Breast epithelium (tissue), 3 donors: ENCODE data around the gene CTDSPL.

ENCODE experiments used
- CTCF ChIP-seq, 3 donors: fragments of 450-650 bp; IDR thresholded peaks; one replicate each; pipeline ENCODE4 v1.5.1; 2016 to 2017; ENCODE audit warnings: antibody characterized with exemption in 3 of 3, mild to moderate bottlenecking in 3 of 3, moderate library complexity in 3 of 3
- POLR2A ChIP-seq: fragments of 450-650 bp; IDR thresholded peaks from one replicate; pipeline ENCODE4 v1.6.1; 2016; ENCODE audit warnings: antibody characterized with exemption, mild to moderate bottlenecking, moderate library complexity

GRCh38 chr3:37892927-37893600 is 31.4 kb downstream of the CTDSPL start:
- TF ChIP-seq CTCF (IDR thresholded peaks at IDR 0.05) (no peak), POLR2A (no peak)
